GM18907 (cell line): ENCODE data around the gene CASP14.
"Not testable (repeated sequence)": the region's sequence is repeated elsewhere in the genome, so short reads cannot be mapped to it uniquely, and the experiment has no call there.

ENCODE experiments used
- ATAC-seq: cut with Tn5 transposase; IDR thresholded peaks from one replicate; pipeline ENCODE4 v1.9.1; 2021; ENCODE audit warnings: mild to moderate bottlenecking, moderate library complexity; ENCODE audit not compliant: unreplicated experiment

The CASP14 gene

DNA sequence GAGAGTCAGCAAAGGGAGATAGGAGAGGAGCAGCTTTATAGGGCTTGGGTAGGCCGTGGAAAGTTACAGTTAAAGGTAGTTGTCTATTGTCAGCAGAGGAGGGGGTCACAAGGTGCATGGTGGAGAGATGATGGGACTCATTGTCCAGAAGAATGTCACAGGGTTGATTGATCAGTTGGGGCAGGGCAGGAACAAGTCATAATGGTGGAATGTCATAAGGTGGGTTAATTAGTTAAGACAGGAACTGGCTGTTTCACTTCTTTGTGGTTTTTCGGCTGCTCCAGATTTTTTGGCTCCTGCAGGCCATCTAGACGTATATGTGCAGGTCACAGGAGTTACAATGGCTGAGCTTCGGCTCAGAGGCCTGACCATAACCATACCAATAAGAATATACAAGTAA is 21.1 kb downstream of the CASP14 start:
- not testable (repeated sequence) for ATAC-seq

DNA sequence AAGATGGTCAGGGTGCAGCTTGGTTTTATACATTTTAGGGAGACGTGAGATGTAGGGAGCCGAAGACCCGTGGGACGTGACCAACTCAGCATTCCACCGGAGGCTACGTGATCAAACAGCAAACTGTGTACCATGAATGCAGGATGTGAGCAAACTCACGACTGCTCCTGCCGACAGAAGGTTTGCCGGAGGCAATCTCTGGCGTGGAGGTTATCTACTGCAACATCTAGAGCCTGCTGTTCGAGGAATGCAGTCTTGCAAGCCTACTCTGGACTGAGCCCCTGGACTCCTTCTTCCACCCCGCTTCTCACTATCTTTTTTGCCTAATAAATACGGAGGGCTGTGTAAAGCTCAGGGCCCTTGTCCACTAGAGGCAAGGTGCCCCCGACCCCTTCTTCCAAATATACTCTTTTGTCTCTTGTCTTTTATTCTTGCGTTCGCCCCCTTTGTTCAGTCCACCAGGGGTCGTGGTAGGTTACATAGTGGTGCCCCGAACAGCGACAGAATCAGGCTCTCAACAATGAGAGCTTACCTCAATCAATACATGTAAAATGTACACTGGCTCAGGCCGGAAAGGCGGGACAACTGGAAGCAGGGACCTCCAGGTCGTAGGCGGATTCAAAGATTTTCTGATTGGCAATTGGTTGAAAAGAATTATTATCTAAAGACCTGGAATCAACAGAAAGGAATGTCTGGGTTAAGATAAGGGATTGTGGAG is 23.8 kb downstream of the CASP14 start:
- ATAC-seq = no peak

- ATAC-seq = no peak
Observed at GRCh38 chr19:15074371-15074770, 25.1 kb downstream of the CASP14 start.

- no peak for ATAC-seq
Observed at GRCh38 chr19:15075806-15076205, 26.5 kb downstream of the CASP14 start.

- ATAC-seq = not testable (repeated sequence)
Observed at GRCh38 chr19:15080002-15080401, 30.7 kb downstream of the CASP14 start.

GRCh38 chr19:15081911-15082310 is 32.6 kb downstream of the CASP14 start, which contains the start of gene OR1I1:
TSS of gene OR1I1 (plus strand) at chr19:15082211. CDS start at chr19:15087066, 4,855 bp downstream.
- no peak for ATAC-seq

- ATAC-seq = no peak
Observed at GRCh38 chr19:15087182-15087581, 37.9 kb downstream of the CASP14 start.

DNA sequence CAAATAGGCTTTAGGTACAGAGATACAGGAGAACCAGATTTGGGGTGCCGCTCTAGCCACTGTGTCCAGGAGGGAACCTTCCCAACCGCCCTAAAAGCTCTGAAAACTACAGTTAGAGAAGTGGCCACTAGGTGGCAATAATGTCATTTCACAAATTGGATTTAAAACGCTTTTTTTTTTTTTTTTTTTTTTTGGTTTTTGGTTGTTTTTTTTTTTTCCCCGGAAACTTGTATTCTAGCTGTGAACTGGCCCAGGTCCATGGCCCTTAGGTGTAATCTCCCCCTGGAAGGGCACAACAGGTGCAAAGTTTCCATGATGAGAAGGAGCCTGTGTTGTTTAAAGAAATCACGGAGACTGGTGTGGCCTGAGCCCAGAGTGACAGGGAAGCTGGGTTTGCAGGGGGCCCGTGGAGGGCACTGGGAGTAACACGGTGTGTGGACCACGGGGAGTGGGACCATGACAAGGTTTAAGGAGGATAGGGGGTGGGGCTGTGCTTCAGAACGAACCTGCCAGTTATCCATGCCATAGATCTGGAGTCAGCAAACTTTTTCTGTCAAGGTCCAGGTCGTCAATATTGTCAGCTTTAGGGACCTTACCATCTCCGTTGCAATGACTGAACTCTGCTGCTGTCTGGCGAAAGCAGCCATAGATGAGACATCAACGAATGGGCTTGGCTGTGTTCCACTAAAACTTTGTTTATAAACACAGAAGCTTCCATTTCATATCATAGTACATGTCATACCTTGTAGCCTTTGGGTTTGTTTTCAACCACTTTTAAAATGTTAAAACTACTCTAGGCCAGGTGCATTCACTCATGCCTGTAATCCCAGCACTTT is 42.9 kb downstream of the CASP14 start:
- no peak for ATAC-seq

GRCh38 chr19:15093001-15093400 is 43.7 kb downstream of the CASP14 start:
- no peak for ATAC-seq

DNA sequence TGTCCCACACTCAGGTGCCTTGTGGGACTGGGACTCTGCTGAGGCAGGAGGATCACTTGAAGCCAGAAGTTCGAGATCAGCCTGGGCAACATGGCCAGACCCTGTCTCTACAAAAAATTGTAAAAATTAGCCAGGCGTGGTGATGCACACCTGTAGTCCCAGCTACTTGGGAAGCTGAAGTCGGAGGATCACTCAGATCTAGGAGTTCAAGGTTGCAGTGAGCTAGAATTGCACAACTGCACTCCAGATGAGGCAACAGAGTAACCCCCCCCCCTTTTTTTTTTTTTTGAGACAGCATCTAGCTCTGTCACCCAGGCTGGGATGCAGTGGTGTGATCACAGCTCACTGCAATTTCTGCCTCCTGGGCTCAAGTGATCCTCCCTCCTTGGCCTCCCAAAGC is 46.9 kb downstream of the CASP14 start:
- no peak for ATAC-seq

GRCh38 chr19:15097980-15098379 is 48.7 kb downstream of the CASP14 start:
- ATAC-seq = not testable (repeated sequence)

DNA sequence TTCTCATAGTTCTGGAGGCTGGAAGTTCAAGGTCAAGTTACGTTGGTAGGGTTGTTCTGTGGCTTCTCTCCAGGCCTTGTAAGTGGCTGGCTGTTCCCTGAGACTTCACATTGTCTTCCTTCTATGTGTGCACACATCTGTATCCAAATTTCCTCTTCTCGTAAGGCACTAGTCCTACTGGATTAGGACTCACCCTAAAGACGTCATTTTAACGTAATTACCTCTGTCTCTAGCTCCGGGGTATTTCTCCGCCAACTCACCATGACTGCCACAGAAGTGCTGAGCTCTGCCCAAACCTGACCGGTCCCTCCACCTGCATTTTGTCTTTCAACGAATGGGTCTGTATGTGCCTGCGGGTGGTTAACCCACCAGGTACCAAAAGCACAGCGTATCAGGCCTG is 49.2 kb downstream of the CASP14 start:
- no peak for ATAC-seq

- no peak for ATAC-seq
Observed at GRCh38 chr19:15099017-15099582, 49.8 kb downstream of the CASP14 start.

DNA sequence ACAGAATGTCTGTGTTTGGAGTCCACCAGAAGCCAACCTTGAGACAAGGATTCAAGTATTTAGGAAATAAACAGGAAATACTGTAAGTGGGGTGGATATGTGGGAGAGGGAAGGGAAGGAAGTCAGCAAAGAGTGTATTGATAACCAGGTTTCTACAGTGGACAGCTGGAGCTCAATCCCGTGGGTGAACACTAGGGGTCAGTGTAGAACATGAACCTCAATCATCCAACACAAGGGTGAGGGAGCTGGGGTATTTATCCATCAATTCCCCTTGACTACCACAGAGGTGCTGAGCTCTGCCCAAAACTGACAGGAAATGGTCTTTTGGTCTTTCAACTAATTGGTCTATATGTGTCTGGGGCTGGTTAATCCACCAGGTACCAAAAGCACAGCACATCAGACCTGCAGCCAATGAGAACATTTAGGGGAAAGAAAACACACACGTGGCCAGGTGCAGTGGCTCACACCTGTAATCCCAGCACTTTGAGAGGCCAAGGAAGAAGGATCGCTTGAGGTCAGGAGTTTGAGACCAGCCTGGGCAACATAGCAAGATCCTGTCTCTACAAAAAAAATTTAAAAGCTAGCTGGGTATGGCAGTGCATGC is 52.3 kb downstream of the CASP14 start:
- ATAC-seq = no peak

- no peak for ATAC-seq
Observed at GRCh38 chr19:15104003-15104402, 54.7 kb downstream of the CASP14 start.

- no peak for ATAC-seq
Observed at GRCh38 chr19:15104411-15104810, 55.1 kb downstream of the CASP14 start.

- ATAC-seq = no peak
Observed at GRCh38 chr19:15105044-15105443, 55.8 kb downstream of the CASP14 start.

GRCh38 chr19:15107061-15108010 is 58.1 kb downstream of the CASP14 start, which contains the start of gene SYDE1:
TSS of gene SYDE1 (plus strand) at chr19:15107401. CDS start at chr19:15107434, 33 bp downstream.
- no peak for ATAC-seq
